ENCODE results near the gene TBXT. TPM values are rescaled to one million over a fixed set of nuclear protein-coding genes. Genes with fewer than 3 reads are reported as not detected.
"Not testable (repeated sequence)": the region's sequence is repeated elsewhere in the genome, so short reads cannot be mapped to it uniquely, and the experiment has no call there.

Gene TBXT
- total RNA-seq, 1 experiment from 2014 or later, result 11.3 TPM

- DNase-seq, result no peak
- Histone ChIP-seq H4K20me1 (ENCODE audit: insufficient read depth, low read depth, low read length) (no peaks in the 10 kb centered on the region), H2AFZ (ENCODE audit: low read length) (no peak overlapping the region), H3K27me3 (ENCODE audit: low read length) (no peaks in the 10 kb centered on the region), H3K9ac (ENCODE audit: low read length) (no peak overlapping the region), H3K9me2 (replicated peaks; ENCODE audit: insufficient read depth, low read length) (no peaks in the 10 kb centered on the region), H3K4me2 (ENCODE audit: low read depth, low read length, poor library complexity, severe bottlenecking) (no peak overlapping the region), H3K36me3 (ENCODE audit: insufficient read depth, low read length) (no peaks in the 10 kb centered on the region), H3K79me2 (ENCODE audit: low read length) (no peaks in the 10 kb centered on the region), H3K9me3 (ENCODE audit: low read length) (no peaks in the 10 kb centered on the region), H3K27ac (ENCODE audit: low read length) (peak overlapping the region; percentile 4; the same call in 1 of the 2 replicates), H3K4me3 (ENCODE audit: low read length) (no peak overlapping the region), H3K4me1 (ENCODE audit: low read length) (peaks cover 76% of the 10 kb centered on the region)
Measured at GRCh38 chr6:166176106-166176505, 8.5 kb upstream of the TBXT start.

GRCh38 chr6:166175093-166175492 lies 7.4 kb upstream of the TBXT start:
- peaks cover 78% of the 10 kb centered on the region for H3K4me1 ChIP-seq (ENCODE audit: low read length)
- DNase-seq, result not testable (repeated sequence)

GRCh38 chr6:166174031-166174430 lies 6.4 kb upstream of the TBXT start:
- Histone ChIP-seq H3K9me2 (replicated peaks; ENCODE audit: insufficient read depth, low read length) (no peaks in the 10 kb centered on the region), H3K4me2 (ENCODE audit: low read depth, low read length, poor library complexity, severe bottlenecking) (peak overlapping the region; percentile 68), H3K9ac (ENCODE audit: low read length) (peak overlapping the region; percentile 50), H3K27ac (ENCODE audit: low read length) (peak overlapping the region; percentile 81), H3K27me3 (ENCODE audit: low read length) (no peaks in the 10 kb centered on the region), H3K79me2 (ENCODE audit: low read length) (peaks cover 2% of the 10 kb centered on the region; the same call in 1 of the 2 replicates), H2AFZ (ENCODE audit: low read length) (peak overlapping the region; percentile 22), H4K20me1 (ENCODE audit: insufficient read depth, low read depth, low read length) (no peaks in the 10 kb centered on the region), H3K4me1 (ENCODE audit: low read length) (peaks cover 78% of the 10 kb centered on the region), H3K36me3 (ENCODE audit: insufficient read depth, low read length) (no peaks in the 10 kb centered on the region), H3K9me3 (ENCODE audit: low read length) (no peaks in the 10 kb centered on the region), H3K4me3 (ENCODE audit: low read length) (peak overlapping the region; percentile 33)
- DNase-seq, result peak; percentile 78

More at GRCh38 chr6:166175093-166175492, 7.4 kb upstream of the TBXT start:
- H2AFZ ChIP-seq (ENCODE audit: low read length); H3K79me2 ChIP-seq (ENCODE audit: low read length); H3K36me3 ChIP-seq (ENCODE audit: insufficient read depth, low read length); H3K4me3 ChIP-seq (ENCODE audit: low read length); H3K9me3 ChIP-seq (ENCODE audit: low read length); H3K4me2 ChIP-seq (ENCODE audit: low read depth, low read length, poor library complexity, severe bottlenecking); H4K20me1 ChIP-seq (ENCODE audit: insufficient read depth, low read depth, low read length); H3K9me2 ChIP-seq (replicated peaks; ENCODE audit: insufficient read depth, low read length); H3K9ac ChIP-seq (ENCODE audit: low read length); H3K27ac ChIP-seq (ENCODE audit: low read length); H3K27me3 ChIP-seq (ENCODE audit: low read length): not testable (repeated sequence)

- Histone ChIP-seq H3K4me1 (ENCODE audit: low read length) (peaks cover 78% of the 10 kb centered on the region), H4K20me1 (ENCODE audit: insufficient read depth, low read depth, low read length) (no peaks in the 10 kb centered on the region), H2AFZ (ENCODE audit: low read length) (peak overlapping the region; percentile 22), H3K9ac (ENCODE audit: low read length) (peak overlapping the region; percentile 50), H3K9me3 (ENCODE audit: low read length) (no peaks in the 10 kb centered on the region), H3K4me2 (ENCODE audit: low read depth, low read length, poor library complexity, severe bottlenecking) (peak overlapping the region; percentile 68), H3K4me3 (ENCODE audit: low read length) (peak overlapping the region; percentile 33), H3K27ac (ENCODE audit: low read length) (peak overlapping the region; percentile 81), H3K27me3 (ENCODE audit: low read length) (no peaks in the 10 kb centered on the region), H3K36me3 (ENCODE audit: insufficient read depth, low read length) (no peaks in the 10 kb centered on the region), H3K79me2 (ENCODE audit: low read length) (peaks cover 8% of the 10 kb centered on the region), H3K9me2 (replicated peaks; ENCODE audit: insufficient read depth, low read length) (no peaks in the 10 kb centered on the region)
- peak; percentile 73 for DNase-seq
Measured at GRCh38 chr6:166173281-166173951, 5.8 kb upstream of the TBXT start.

GRCh38 chr6:166172546-166172945 lies 4.9 kb upstream of the TBXT start:
- H3K27me3 ChIP-seq (ENCODE audit: low read length), result no peaks in the 10 kb centered on the region
- peak overlapping the region; percentile 68 for H3K4me2 ChIP-seq (ENCODE audit: low read depth, low read length, poor library complexity, severe bottlenecking)
- peak overlapping the region; percentile 38 for H3K9ac ChIP-seq (ENCODE audit: low read length)
- no peaks in the 10 kb centered on the region for H3K9me3 ChIP-seq (ENCODE audit: low read length)
- H3K79me2 ChIP-seq (ENCODE audit: low read length), result peaks cover 11% of the 10 kb centered on the region
- no peak overlapping the region for H2AFZ ChIP-seq (ENCODE audit: low read length)
- no peaks in the 10 kb centered on the region for H3K36me3 ChIP-seq (ENCODE audit: insufficient read depth, low read length)
- no peaks in the 10 kb centered on the region for H3K9me2 ChIP-seq (replicated peaks; ENCODE audit: insufficient read depth, low read length)
- H3K4me3 ChIP-seq (ENCODE audit: low read length), result no peak overlapping the region
- DNase-seq, result no peak
- H3K4me1 ChIP-seq (ENCODE audit: low read length), result peaks cover 75% of the 10 kb centered on the region
- H3K27ac ChIP-seq (ENCODE audit: low read length), result peak overlapping the region; percentile 81
- H4K20me1 ChIP-seq (ENCODE audit: insufficient read depth, low read depth, low read length), result no peaks in the 10 kb centered on the region

GRCh38 chr6:166169549-166170421 lies 2.1 kb upstream of the TBXT start:
- peak overlapping the region; percentile 81 for H3K4me2 ChIP-seq (ENCODE audit: low read depth, low read length, poor library complexity, severe bottlenecking)

GRCh38 chr6:166168616-166169548 lies 1.2 kb upstream of the TBXT start:
- Histone ChIP-seq H3K79me2 (ENCODE audit: low read length) (peaks cover 11% of the 10 kb centered on the region), H3K27me3 (ENCODE audit: low read length) (no peaks in the 10 kb centered on the region), H3K9me3 (ENCODE audit: low read length) (no peaks in the 10 kb centered on the region), H3K4me2 (ENCODE audit: low read depth, low read length, poor library complexity, severe bottlenecking) (peak overlapping the region; percentile 81), H3K27ac (ENCODE audit: low read length) (peak overlapping the region; percentile 84), H3K4me3 (ENCODE audit: low read length) (peak overlapping the region; percentile 78), H3K36me3 (ENCODE audit: insufficient read depth, low read length) (no peaks in the 10 kb centered on the region), H4K20me1 (ENCODE audit: insufficient read depth, low read depth, low read length) (no peaks in the 10 kb centered on the region), H2AFZ (ENCODE audit: low read length) (peak overlapping the region; percentile 60; the same call in 1 of the 2 replicates), H3K9ac (ENCODE audit: low read length) (peak overlapping the region; percentile 84), H3K9me2 (replicated peaks; ENCODE audit: insufficient read depth, low read length) (no peaks in the 10 kb centered on the region), H3K4me1 (ENCODE audit: low read length) (peaks cover 66% of the 10 kb centered on the region)
- DNase-seq, result no peak

More at GRCh38 chr6:166169549-166170421, 2.1 kb upstream of the TBXT start:
- Histone ChIP-seq H3K9me2 (replicated peaks; ENCODE audit: insufficient read depth, low read length) (no peaks in the 10 kb centered on the region), H3K4me3 (ENCODE audit: low read length) (peak overlapping the region; percentile 78; the same call in 1 of the 2 replicates), H4K20me1 (ENCODE audit: insufficient read depth, low read depth, low read length) (no peaks in the 10 kb centered on the region), H3K79me2 (ENCODE audit: low read length) (peaks cover 11% of the 10 kb centered on the region), H3K4me1 (ENCODE audit: low read length) (peaks cover 74% of the 10 kb centered on the region), H3K9ac (ENCODE audit: low read length) (no peak overlapping the region), H3K9me3 (ENCODE audit: low read length) (no peaks in the 10 kb centered on the region), H3K36me3 (ENCODE audit: insufficient read depth, low read length) (no peaks in the 10 kb centered on the region), H3K27ac (ENCODE audit: low read length) (peak overlapping the region; percentile 84; the same call in 1 of the 2 replicates), H2AFZ (ENCODE audit: low read length) (no peak overlapping the region), H3K27me3 (ENCODE audit: low read length) (no peaks in the 10 kb centered on the region)
- DNase-seq, result no peak

Measured in Karpas-422 (cell line).